KMS-11 (cell line): ENCODE data around the gene CTSH.

Experiments used
- H2AFZ ChIP-seq: fragments of 200-600 bp; sonication (generic); 2 replicates; pipeline ENCODE4 v1.6.1; 2016; ENCODE audit warnings: antibody characterized with exemption, mixed run types, low read depth
- H3K27ac ChIP-seq: fragments of 200-600 bp; sonication (generic); 2 replicates; pipeline ENCODE4 v1.6.1; 2016; ENCODE audit warnings: mild to moderate bottlenecking, mixed run types
- H3K27me3 ChIP-seq: fragments of 200-600 bp; sonication (generic); 2 replicates; pipeline ENCODE4 v1.6.1; 2017; ENCODE audit warnings: mild to moderate bottlenecking, low read depth, mixed run types, moderate library complexity; ENCODE audit not compliant: insufficient read depth
- H3K36me3 ChIP-seq: fragments of 200-600 bp; sonication (generic); 2 replicates; pipeline ENCODE4 v1.6.1; 2017; ENCODE audit warnings: mild to moderate bottlenecking, mixed run types; ENCODE audit not compliant: insufficient read depth
- H3K4me1 ChIP-seq: fragments of 200-600 bp; sonication (generic); 2 replicates; pipeline ENCODE4 v1.6.1; 2016; ENCODE audit warnings: mild to moderate bottlenecking, low read depth, mixed run types; ENCODE audit not compliant: poor library complexity, severe bottlenecking
- H3K4me2 ChIP-seq: fragments of 200-600 bp; sonication (generic); 2 replicates; pipeline ENCODE4 v1.7.0; 2016; ENCODE audit warnings: mild to moderate bottlenecking, mixed run types
- H3K4me3 ChIP-seq: fragments of 200-600 bp; sonication (generic); IDR thresholded peaks from 2 replicates; pipeline ENCODE4 v1.6.1; 2017; ENCODE audit warnings: low read depth, low read length, mixed read lengths; ENCODE audit not compliant: insufficient read depth
- H3K79me2 ChIP-seq: fragments of 200-600 bp; sonication (generic); 2 replicates; pipeline ENCODE4 v1.6.1; 2016; ENCODE audit warnings: low read depth, mixed run types; ENCODE audit not compliant: insufficient read depth
- H3K9ac ChIP-seq: fragments of 200-600 bp; sonication (generic); 2 replicates; pipeline ENCODE4 v1.6.1; 2016; ENCODE audit warnings: mild to moderate bottlenecking, mixed run types
- H4K20me1 ChIP-seq: fragments of 200-600 bp; sonication (generic); 2 replicates; pipeline ENCODE4 v1.6.1; 2016; ENCODE audit warnings: mild to moderate bottlenecking, mixed run types; ENCODE audit not compliant: insufficient read depth
- TF ChIP-seq, protein P1 (sequence below): fragments of 200-600 bp; sonication (generic); conservative IDR thresholded peaks from 2 replicates; pipeline ENCODE4 v1.6.1; 2017; ENCODE audit warnings: low read depth, mild to moderate bottlenecking, antibody characterized with exemption, low read length, moderate library complexity, mixed read lengths

CTSH gene

DNA sequence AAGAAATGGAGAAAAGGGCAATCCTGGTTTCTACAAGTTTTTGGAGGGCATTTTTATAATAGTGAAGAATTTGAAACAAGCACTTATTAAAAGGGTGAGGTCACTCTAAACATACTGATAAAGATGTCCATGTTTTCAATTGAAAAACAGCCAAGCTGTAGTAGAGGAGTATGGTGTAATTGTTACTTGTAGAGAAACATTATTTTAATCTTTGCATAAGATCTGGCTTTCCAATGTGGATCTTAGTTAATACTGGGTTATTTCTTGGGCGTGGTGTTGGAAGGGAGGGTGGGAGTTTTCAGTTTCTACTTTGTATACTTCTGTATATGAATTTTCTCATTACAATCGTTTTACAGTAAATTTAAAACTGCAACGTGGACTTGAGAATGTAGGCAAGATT, 49.4 kb downstream of the CTSH start:
- no peaks in the 10 kb centered on the region for H3K27me3 ChIP-seq
- TF ChIP-seq, protein P1, sequence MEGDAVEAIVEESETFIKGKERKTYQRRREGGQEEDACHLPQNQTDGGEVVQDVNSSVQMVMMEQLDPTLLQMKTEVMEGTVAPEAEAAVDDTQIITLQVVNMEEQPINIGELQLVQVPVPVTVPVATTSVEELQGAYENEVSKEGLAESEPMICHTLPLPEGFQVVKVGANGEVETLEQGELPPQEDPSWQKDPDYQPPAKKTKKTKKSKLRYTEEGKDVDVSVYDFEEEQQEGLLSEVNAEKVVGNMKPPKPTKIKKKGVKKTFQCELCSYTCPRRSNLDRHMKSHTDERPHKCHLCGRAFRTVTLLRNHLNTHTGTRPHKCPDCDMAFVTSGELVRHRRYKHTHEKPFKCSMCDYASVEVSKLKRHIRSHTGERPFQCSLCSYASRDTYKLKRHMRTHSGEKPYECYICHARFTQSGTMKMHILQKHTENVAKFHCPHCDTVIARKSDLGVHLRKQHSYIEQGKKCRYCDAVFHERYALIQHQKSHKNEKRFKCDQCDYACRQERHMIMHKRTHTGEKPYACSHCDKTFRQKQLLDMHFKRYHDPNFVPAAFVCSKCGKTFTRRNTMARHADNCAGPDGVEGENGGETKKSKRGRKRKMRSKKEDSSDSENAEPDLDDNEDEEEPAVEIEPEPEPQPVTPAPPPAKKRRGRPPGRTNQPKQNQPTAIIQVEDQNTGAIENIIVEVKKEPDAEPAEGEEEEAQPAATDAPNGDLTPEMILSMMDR = no peak
- no peak overlapping the region for H3K4me2 ChIP-seq
- no peak overlapping the region for H2AFZ ChIP-seq
- H3K9ac ChIP-seq = no peak overlapping the region
- H3K4me1 ChIP-seq = no peaks in the 10 kb centered on the region
- 0 out of 2 replicates have a peak, but pooled peaks cover 13% of the 10 kb centered on the region for H3K79me2 ChIP-seq
- H3K4me3 ChIP-seq = no peak overlapping the region
- 0 out of 2 replicates have a peak, but pooled peaks cover 5% of the 10 kb centered on the region for H4K20me1 ChIP-seq
- H3K36me3 ChIP-seq = peaks cover 29% of the 10 kb centered on the region; the same call in 1 of the 2 replicates
- H3K27ac ChIP-seq = no peak overlapping the region

DNA sequence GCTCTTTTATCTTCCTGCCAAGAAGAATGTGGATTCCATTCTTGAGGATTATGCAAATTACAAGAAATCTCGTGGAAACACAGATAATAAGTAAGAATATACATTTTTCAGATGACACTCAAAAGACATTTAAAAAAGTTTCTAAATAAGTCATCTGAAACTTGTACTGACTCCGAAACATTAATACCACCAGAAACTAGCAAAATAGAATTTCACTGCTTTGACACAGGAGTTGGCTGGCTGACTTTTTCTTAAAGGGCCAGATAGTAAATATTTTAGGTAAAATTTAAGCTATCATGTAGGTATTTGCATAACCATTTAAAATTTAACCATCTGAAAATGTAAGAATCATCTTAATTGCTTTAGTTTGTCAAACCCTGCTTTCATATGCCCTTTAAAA, 51.3 kb downstream of the CTSH start:
- H3K4me3 ChIP-seq = no peak overlapping the region
- H3K36me3 ChIP-seq = peaks cover 29% of the 10 kb centered on the region; the same call in 1 of the 2 replicates
- H3K4me2 ChIP-seq = no peak overlapping the region
- H3K79me2 ChIP-seq = peaks cover 19% of the 10 kb centered on the region; the same call in 1 of the 2 replicates
- no peaks in the 10 kb centered on the region for H3K27me3 ChIP-seq
- 0 out of 2 replicates have a peak, but pooled peaks cover 5% of the 10 kb centered on the region for H4K20me1 ChIP-seq
- H3K27ac ChIP-seq = no peak overlapping the region
- no peak overlapping the region for H3K9ac ChIP-seq
- TF ChIP-seq, protein P1 = no peak
- no peak overlapping the region for H2AFZ ChIP-seq
- H3K4me1 ChIP-seq = no peaks in the 10 kb centered on the region

DNA sequence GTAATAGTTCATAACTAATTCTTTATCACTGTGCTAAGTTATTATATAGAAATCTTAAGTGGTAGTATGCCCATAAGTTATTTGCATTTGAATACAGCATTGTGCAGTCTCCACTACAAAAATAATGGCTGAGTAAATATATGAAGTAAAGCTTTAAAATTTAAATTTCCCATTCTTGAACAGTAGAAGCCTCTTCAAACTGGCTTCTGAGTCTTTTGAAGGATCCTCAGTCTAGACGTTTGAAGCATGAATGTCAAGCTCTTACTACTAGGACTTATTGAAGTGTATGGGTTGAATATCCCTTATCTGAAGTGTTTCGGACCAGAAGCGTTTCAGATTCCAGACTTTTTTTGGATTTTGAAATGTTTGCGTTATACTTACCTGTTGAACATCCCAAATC, 55.8 kb downstream of the CTSH start:
- Histone ChIP-seq H3K4me1 (no peaks in the 10 kb centered on the region), H3K4me2 (no peak overlapping the region), H3K36me3 (peaks cover 30% of the 10 kb centered on the region; the same call in 1 of the 2 replicates), H4K20me1 (no peaks in the 10 kb centered on the region), H2AFZ (no peak overlapping the region), H3K4me3 (no peak overlapping the region), H3K9ac (no peak overlapping the region), H3K27ac (no peak overlapping the region), H3K27me3 (no peaks in the 10 kb centered on the region), H3K79me2 (peaks cover 38% of the 10 kb centered on the region)
- TF ChIP-seq, protein P1 = no peak

DNA sequence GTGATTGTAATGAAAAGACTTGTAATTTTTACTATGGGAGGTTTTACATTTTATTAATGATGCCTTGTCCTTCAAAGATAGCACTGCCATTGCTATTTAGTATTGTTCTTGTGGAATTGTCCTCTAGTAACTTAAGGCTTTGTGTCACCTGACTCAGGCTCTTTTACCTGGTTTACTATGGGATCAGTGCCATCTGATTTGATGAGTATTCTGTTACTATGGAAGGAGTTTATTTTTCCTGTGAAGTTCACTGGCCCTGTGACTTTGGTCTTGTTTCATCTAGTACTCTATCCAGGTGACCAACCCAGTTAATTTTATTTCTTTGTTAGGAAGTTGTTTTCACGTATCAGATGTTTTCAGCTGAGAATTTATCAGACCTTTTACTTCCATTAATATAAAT, 63.2 kb downstream of the CTSH start:
- H3K4me2 ChIP-seq = no peak overlapping the region
- H3K27ac ChIP-seq = no peak overlapping the region
- H2AFZ ChIP-seq = no peak overlapping the region
- peaks cover 98% of the 10 kb centered on the region for H3K79me2 ChIP-seq
- H3K4me1 ChIP-seq = peaks cover 62% of the 10 kb centered on the region
- H3K36me3 ChIP-seq = peaks cover 4% of the 10 kb centered on the region; the same call in 1 of the 2 replicates
- H3K4me3 ChIP-seq = no peak overlapping the region
- H4K20me1 ChIP-seq = peaks cover 41% of the 10 kb centered on the region
- TF ChIP-seq, protein P1 = no peak
- no peak overlapping the region for H3K9ac ChIP-seq
- H3K27me3 ChIP-seq = no peaks in the 10 kb centered on the region
